Brain microvascular endothelial cell (primary cell): ENCODE results near the gene PKHD1.

Source experiments
- DNase-seq: peaks from one replicate; pipeline ENCODE4 v3.0.0-alpha.2; 2020
- H3K27ac ChIP-seq: fragments of 250-450 bp; sonication (Bioruptor Pico); 2 replicates; pipeline ENCODE4 v1.5.1; 2020; ENCODE audit warnings: mild to moderate bottlenecking, moderate library complexity
- H3K27me3 ChIP-seq: fragments of 250-450 bp; sonication (Bioruptor Pico); replicated peaks from 2 replicates; pipeline ENCODE4 v1.5.1; 2020; ENCODE audit warnings: mild to moderate bottlenecking
- H3K36me3 ChIP-seq: fragments of 250-450 bp; sonication (Bioruptor Pico); replicated peaks from 2 replicates; pipeline ENCODE4 v1.5.1; 2020; ENCODE audit warnings: mild to moderate bottlenecking
- H3K4me3 ChIP-seq: 2 replicates; pipeline ENCODE4 v1.5.1; 2011; ENCODE audit warnings: low read depth, mild to moderate bottlenecking, control low read depth, low read length, moderate library complexity
- CTCF ChIP-seq: IDR thresholded peaks from 2 replicates; pipeline ENCODE4 v1.5.1; 2011; ENCODE audit warnings: low read depth, mild to moderate bottlenecking, moderate library complexity, low read length, control low read depth, inconsistent platforms; ENCODE audit errors: missing control alignments
- in situ Hi-C: cut with HindIII; loops from 2 replicates; pipeline ENCODE4 v1.10.0; 2017; ENCODE audit warnings: low sequenced_read_pairs, low pct_ligation_motif_present

The PKHD1 gene

GRCh38 chr6:52103623-52104022, 16.2 kb upstream of the PKHD1 start:
- Histone ChIP-seq H3K36me3 (no peaks in the 10 kb centered on the region), H3K27me3 (no peaks in the 10 kb centered on the region), H3K4me3 (no peak overlapping the region), H3K27ac (no peak overlapping the region)
- in situ Hi-C loops = no loop called here
- no peak for DNase-seq
- no peak for TF ChIP-seq CTCF

GRCh38 chr6:52102405-52102804, 15.0 kb upstream of the PKHD1 start:
- Histone ChIP-seq H3K36me3 (no peaks in the 10 kb centered on the region), H3K27ac (no peak overlapping the region), H3K27me3 (no peaks in the 10 kb centered on the region), H3K4me3 (no peak overlapping the region)
- no peak for DNase-seq
- in situ Hi-C loops = no loop called here
- TF ChIP-seq CTCF = no peak

GRCh38 chr6:52098721-52099120, 11.3 kb upstream of the PKHD1 start:
- no peak for TF ChIP-seq CTCF
- Histone ChIP-seq H3K27me3 (no peaks in the 10 kb centered on the region), H3K4me3 (no peak overlapping the region), H3K36me3 (no peaks in the 10 kb centered on the region), H3K27ac (no peak overlapping the region)
- in situ Hi-C loops = no loop called here
- DNase-seq = no peak

GRCh38 chr6:52089758-52090348, 2.4 kb upstream of the PKHD1 start:
- Histone ChIP-seq H3K4me3 (no peak overlapping the region), H3K27ac (no peak overlapping the region), H3K27me3 (no peaks in the 10 kb centered on the region), H3K36me3 (no peaks in the 10 kb centered on the region)
- in situ Hi-C loops = no loop called here
- no peak for TF ChIP-seq CTCF
- DNase-seq = no peak

GRCh38 chr6:52086741-52087140, 672 bp downstream of the PKHD1 start:
- no peaks in the 10 kb centered on the region for H3K36me3 ChIP-seq
- H3K27me3 ChIP-seq = no peaks in the 10 kb centered on the region
- DNase-seq = no peak
- in situ Hi-C loops = no loop called here
- H3K4me3 ChIP-seq = no peak overlapping the region
- no peak overlapping the region for H3K27ac ChIP-seq
- TF ChIP-seq CTCF = no peak

GRCh38 chr6:52081237-52081636, 6.2 kb downstream of the PKHD1 start:
- no peak overlapping the region for H3K4me3 ChIP-seq
- in situ Hi-C loops = no loop called here
- H3K36me3 ChIP-seq = no peaks in the 10 kb centered on the region
- H3K27me3 ChIP-seq = no peaks in the 10 kb centered on the region
- no peak for DNase-seq
- no peak overlapping the region for H3K27ac ChIP-seq
- no peak for TF ChIP-seq CTCF
